Adrenal gland (tissue), 12 donors: ENCODE results near the gene CELSR3. TPM values are rescaled to one million over a fixed set of nuclear protein-coding genes. Genes with fewer than 3 reads are reported as not detected.

Experiments
- DNase-seq, 7 donors: peaks; one replicate each; pipeline ENCODE4 v3.0.0-alpha.2; 2019 to 2020
- H3K27ac ChIP-seq, 5 donors: fragments of 200-600 bp; sonication (generic) in 4 of 5; 1 replicate in 3 of 5; 2 replicates in 2 of 5; pipeline versions ENCODE4 v1.5.1 to v1.8.0; 2016 to 2020; ENCODE audit warnings: mild to moderate bottlenecking in 1 of 5
- H3K27me3 ChIP-seq: fragments of 200-600 bp; 2 replicates; pipeline ENCODE4 v1.8.0; 2021
- H3K36me3 ChIP-seq, 2 donors: fragments of 200-600 bp; replicated peaks in 1 of 2; 1 replicate in 1 of 2; 2 replicates in 1 of 2; pipeline versions ENCODE4 v1.5.1 to v1.8.0; 2018 to 2022
- H3K4me1 ChIP-seq, 2 donors: fragments of 200-600 bp; replicated peaks in 1 of 2; 1 replicate in 1 of 2; 2 replicates in 1 of 2; pipeline versions ENCODE4 v1.5.1 to v1.8.0; 2018 to 2021
- H3K4me3 ChIP-seq, 4 donors: fragments of 200-600 bp; sonication (generic) in 3 of 4; one replicate each; pipeline ENCODE4 v1.5.1; 2016 to 2018
- H3K9me3 ChIP-seq, 3 donors: fragments of 200-600 bp; sonication (generic) in 1 of 3; replicated peaks in 1 of 3; 1 replicate in 2 of 3; 2 replicates in 1 of 3; pipeline versions ENCODE4 v1.5.1 to v1.8.0; 2016 to 2021
- POLR2A ChIP-seq, 2 donors: fragments of 450-650 bp; IDR thresholded peaks; one replicate each; pipeline ENCODE4 v1.6.1; 2017; ENCODE audit warnings: antibody characterized with exemption in 2 of 2, mild to moderate bottlenecking in 2 of 2, moderate library complexity in 1 of 2
- WGBS, 4 donors: extraction: QIAGEN DNeasy Blood & Tissue Kit in 2 of 4; methylation state at CpG; one replicate each; pipeline versions ENCODE4 v1.1.5 to v1.1.7; 2013 to 2017; 5-methylcytosine and 5-hydroxymethylcytosine counted together
- intact Hi-C, 2 donors: fragments of 100-400 bp; cut with DNase I; formaldehyde crosslinking; loops; one replicate each; pipeline versions ENCODE4 v1.14.1 to v1.15.0; 2022 to 2023
- microRNA-seq, 3 donors: library from miRNA; unstranded; fragments of <30 nt; microRNA quantifications; one replicate each; pipeline ENCODE4, GENCODE V29; 2017 to 2020
- polyA plus RNA-seq, 3 donors: library from polyadenylated mRNA; stranded (reverse); fragments of 200-250 nt in 2 of 3; fragments of 350-450 nt in 1 of 3; fragmentation: Illumina TruSeq in 1 of 3; extraction: RNeasy Lipid Tissue Mini Kit (QIAGEN cat#74804) in 1 of 3; gene quantifications; one replicate each; pipeline ENCODE4 v1.2.3, GENCODE V29; 2013 to 2014
- small RNA-seq, 2 donors: library from RNA; depleted of rRNA; stranded (forward); fragments of <200 nt; gene quantifications; one replicate each; pipeline ENCODE3, GENCODE V24; 2016
- total RNA-seq, 9 donors: library from RNA; depleted of rRNA in 4 of 9; stranded (reverse); fragments of >200 nt in 4 of 9; fragments of 120-200 nt in 1 of 9; fragmentation: NEBNext Ultra II Directional in 1 of 9; extraction: Animal tissue kit (Norgen Biotek cat#: 25700) in 1 of 9; gene quantifications; one replicate each; pipeline versions ENCODE4 v1.1.0 to v1.2.4, GENCODE V29; 2013 to 2023
- TF ChIP-seq, protein P1 (sequence below), 6 experiments: fragments of 450-650 bp in 4 of 6; fragments of 200-600 bp in 2 of 6; sonication (generic) in 1 of 6; IDR thresholded peaks; 1 replicate in 5 of 6; 2 replicates in 1 of 6; pipeline versions ENCODE4 v1.5.1 to v1.8.0; 2016 to 2021; ENCODE audit warnings: antibody characterized with exemption in 6 of 6, mild to moderate bottlenecking in 2 of 6, moderate library complexity in 1 of 6
- donor health status: healthy with polysubstance abuse.
- donor health status: Bipolar disorder and iron deficiency.
- donor health status: DM: yes; HTN: yes; CAD: no.
- donor health status: DM: no; HTN: no; CAD: no.
- donor health status: DM: no; HTN: no; CAD: no.
- donor health status: DM: yes; HTN: yes; CAD: no.

CELSR3 gene
- total and polyA plus RNA-seq, 12 donors, result 0.78 to 23.5 (median 1.9) TPM

DNA sequence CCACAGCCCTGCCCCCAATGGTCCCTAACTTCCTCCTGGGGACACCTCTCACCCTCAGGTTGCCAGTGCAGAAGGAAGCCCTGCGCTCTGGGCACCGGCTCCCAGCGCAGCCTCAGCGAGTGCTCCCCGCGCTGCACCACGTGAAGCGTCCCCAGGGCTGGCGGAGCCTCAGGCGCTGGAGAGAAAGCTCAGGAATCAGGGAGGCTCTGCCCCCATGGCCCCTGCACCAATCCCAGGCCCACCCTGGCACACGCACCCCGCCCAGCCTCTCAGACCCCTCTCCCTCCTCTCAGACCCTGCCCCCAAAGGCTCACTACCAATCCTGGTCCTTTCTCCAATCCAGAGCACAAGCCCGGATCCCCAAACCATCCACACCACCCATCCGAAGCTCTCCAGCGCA, 74.5 kb downstream of the CELSR3 start:
- no peak overlapping the region for H3K4me3 ChIP-seq

DNA sequence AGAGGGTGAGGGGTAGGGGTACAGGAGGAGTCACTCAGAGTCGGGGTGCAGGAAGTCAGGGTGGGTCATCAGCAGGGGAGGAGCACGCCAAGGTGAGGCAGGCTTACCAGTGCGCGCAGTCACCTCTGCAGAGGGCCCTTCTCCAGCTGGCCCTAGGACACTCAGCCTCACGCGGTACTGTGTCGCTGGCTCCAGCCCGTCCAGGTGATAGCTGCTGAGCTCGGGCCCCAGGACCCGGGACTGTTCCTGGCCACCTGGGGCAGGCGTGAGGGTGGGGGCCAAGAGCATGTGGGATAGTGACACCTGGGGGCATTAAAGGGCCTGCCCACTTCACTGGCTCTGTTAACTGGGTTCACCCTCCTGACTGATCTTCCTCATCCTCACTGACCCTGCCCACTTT, 75.0 kb downstream of the CELSR3 start:
- H3K4me1 ChIP-seq, result no peaks in the 10 kb centered on the region
- TF ChIP-seq POLR2A (IDR thresholded peaks at IDR 0.05), result no peak
- H3K9me3 ChIP-seq, result no peaks in the 10 kb centered on the region
- WGBS, 4 donors, result 80 to 89% (median 87%) methylated on average over 1 to 11 of the region's 11 CpGs
- no peak overlapping the region for H3K4me3 ChIP-seq
- H3K27me3 ChIP-seq, result no peaks in the 10 kb centered on the region
- H3K36me3 ChIP-seq, result no peaks in the 10 kb centered on the region
- DNase-seq, result no peak
- intact Hi-C loops, result no loop called here
- H3K27ac ChIP-seq, result no peak overlapping the region

More for the DNA sequence above, 74.5 kb downstream of the CELSR3 start:
- intact Hi-C loops, result no loop called here
- Histone ChIP-seq H3K27ac (no peak overlapping the region), H3K4me1 (no peaks in the 10 kb centered on the region), H3K36me3 (no peaks in the 10 kb centered on the region), H3K9me3 (no peaks in the 10 kb centered on the region), H3K27me3 (no peaks in the 10 kb centered on the region)
- WGBS, 4 donors, result 74 to 84% (median 77%) methylated on average over 8 to 15 of the region's 15 CpGs
- DNase-seq, result no peak
- TF ChIP-seq, protein P1, sequence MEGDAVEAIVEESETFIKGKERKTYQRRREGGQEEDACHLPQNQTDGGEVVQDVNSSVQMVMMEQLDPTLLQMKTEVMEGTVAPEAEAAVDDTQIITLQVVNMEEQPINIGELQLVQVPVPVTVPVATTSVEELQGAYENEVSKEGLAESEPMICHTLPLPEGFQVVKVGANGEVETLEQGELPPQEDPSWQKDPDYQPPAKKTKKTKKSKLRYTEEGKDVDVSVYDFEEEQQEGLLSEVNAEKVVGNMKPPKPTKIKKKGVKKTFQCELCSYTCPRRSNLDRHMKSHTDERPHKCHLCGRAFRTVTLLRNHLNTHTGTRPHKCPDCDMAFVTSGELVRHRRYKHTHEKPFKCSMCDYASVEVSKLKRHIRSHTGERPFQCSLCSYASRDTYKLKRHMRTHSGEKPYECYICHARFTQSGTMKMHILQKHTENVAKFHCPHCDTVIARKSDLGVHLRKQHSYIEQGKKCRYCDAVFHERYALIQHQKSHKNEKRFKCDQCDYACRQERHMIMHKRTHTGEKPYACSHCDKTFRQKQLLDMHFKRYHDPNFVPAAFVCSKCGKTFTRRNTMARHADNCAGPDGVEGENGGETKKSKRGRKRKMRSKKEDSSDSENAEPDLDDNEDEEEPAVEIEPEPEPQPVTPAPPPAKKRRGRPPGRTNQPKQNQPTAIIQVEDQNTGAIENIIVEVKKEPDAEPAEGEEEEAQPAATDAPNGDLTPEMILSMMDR (IDR thresholded peaks at IDR 0.05), result no peak
- TF ChIP-seq POLR2A (IDR thresholded peaks at IDR 0.05), result no peak

Small RNAs within 50 kb of the gene (microRNA-seq; reads per million reads assigned to microRNA genes)
- gene MIR4793, result 0 reads per million in 3 donors

Small RNAs within 50 kb of the gene (small RNA-seq; reads per million reads assigned to genes)
- gene AC141002.1, result 0 reads per million in 2 donors

Other genes starting within 250 kb of the CELSR3 start
- gene PLXNB1, start 232.8 kb downstream of the CELSR3 start, total RNA-seq, result 10 to 100 TPM in 6 of 9 donors, 1 to 10 TPM in 3; 3.4 to 23.5 (median 11.1) TPM
- 100 to 1,000 TPM in 1 of 3 donors, 10 to 100 TPM in 1, 1 to 10 TPM in 1; 6.1 to 115 (median 45.6) TPM for gene PLXNB1, start 232.8 kb downstream of the CELSR3 start, polyA plus RNA-seq
- gene CCDC51, start 222.8 kb downstream of the CELSR3 start, total RNA-seq, result 10 to 100 TPM; 14.3 to 30.4 (median 19.5) TPM
- 10 to 100 TPM in 1 of 3 donors, 1 to 10 TPM in 2; 7.3 to 20.8 (median 8.0) TPM for gene CCDC51, start 222.8 kb downstream of the CELSR3 start, polyA plus RNA-seq
- 100 to 1,000 TPM; 177 to 603 (median 238) TPM for gene TMA7, start 222.6 kb downstream of the CELSR3 start, total RNA-seq
- 100 to 1,000 TPM; 489 to 891 (median 742) TPM for gene TMA7, start 222.6 kb downstream of the CELSR3 start, polyA plus RNA-seq
- gene ATRIP, start 216.1 kb downstream of the CELSR3 start, total RNA-seq, result 10 to 100 TPM in 1 of 9 donors, 1 to 10 TPM in 8; 5.1 to 15.9 (median 6.8) TPM
- 1 to 10 TPM; 6.7 to 9.1 (median 8.4) TPM for gene ATRIP, start 216.1 kb downstream of the CELSR3 start, polyA plus RNA-seq
- gene SHISA5, start 158.7 kb downstream of the CELSR3 start, total RNA-seq, result 100 to 1,000 TPM; 110 to 167 (median 135) TPM
- gene SHISA5, start 158.7 kb downstream of the CELSR3 start, polyA plus RNA-seq, result 10 to 100 TPM; 77.2 to 89.4 (median 85.6) TPM
- 10 to 100 TPM in 2 of 9 donors, 1 to 10 TPM in 7; 2.0 to 12.9 (median 4.5) TPM for gene PFKFB4, start 106.1 kb downstream of the CELSR3 start, total RNA-seq
- gene PFKFB4, start 106.1 kb downstream of the CELSR3 start, polyA plus RNA-seq, result 1 to 10 TPM; 1.8 to 5.6 (median 4.5) TPM
- gene UCN2, start 99.1 kb downstream of the CELSR3 start, total RNA-seq, result under 1 TPM in 1 of 9 donors, not detected in 8; 0.14 TPM
- gene UCN2, start 99.1 kb downstream of the CELSR3 start, polyA plus RNA-seq, result under 1 TPM in 2 of 3 donors, not detected in 1; 0.20 to 0.32 TPM
- 1 to 10 TPM in 8 of 9 donors, under 1 TPM in 1; 0.36 to 6.6 (median 2.3) TPM for gene COL7A1, start 67.6 kb downstream of the CELSR3 start, total RNA-seq
- 10 to 100 TPM in 2 of 3 donors, under 1 TPM in 1; 0.35 to 66.9 (median 23.2) TPM for gene COL7A1, start 67.6 kb downstream of the CELSR3 start, polyA plus RNA-seq
- gene UQCRC1, start 53.2 kb downstream of the CELSR3 start, total RNA-seq, result 100 to 1,000 TPM; 229 to 418 (median 302) TPM
- gene UQCRC1, start 53.2 kb downstream of the CELSR3 start, polyA plus RNA-seq, result 100 to 1,000 TPM; 201 to 298 (median 227) TPM
- gene TMEM89, start 41.1 kb downstream of the CELSR3 start, total RNA-seq, result not detected
- not detected for gene TMEM89, start 41.1 kb downstream of the CELSR3 start, polyA plus RNA-seq
- gene SLC26A6, start 27.4 kb downstream of the CELSR3 start, total RNA-seq, result 10 to 100 TPM in 8 of 9 donors, 1 to 10 TPM in 1; 7.8 to 42.5 (median 17.5) TPM
- 10 to 100 TPM in 2 of 3 donors, 1 to 10 TPM in 1; 8.3 to 47.2 (median 23.5) TPM for gene SLC26A6, start 27.4 kb downstream of the CELSR3 start, polyA plus RNA-seq
- gene NCKIPSD, start 23.0 kb upstream of the CELSR3 start, total RNA-seq, result 10 to 100 TPM; 21.5 to 78.7 (median 26.9) TPM
- 10 to 100 TPM; 14.0 to 29.9 (median 15.7) TPM for gene NCKIPSD, start 23.0 kb upstream of the CELSR3 start, polyA plus RNA-seq
- 100 to 1,000 TPM in 5 of 9 donors, 10 to 100 TPM in 4; 44.9 to 130 (median 103) TPM for gene IP6K2, start 54.3 kb upstream of the CELSR3 start, total RNA-seq
- gene IP6K2, start 54.3 kb upstream of the CELSR3 start, polyA plus RNA-seq, result 100 to 1,000 TPM in 2 of 3 donors, 10 to 100 TPM in 1; 67.2 to 185 (median 182) TPM
- gene PRKAR2A, start 185.0 kb upstream of the CELSR3 start, total RNA-seq, result 100 to 1,000 TPM in 2 of 9 donors, 10 to 100 TPM in 7; 33.0 to 177 (median 65.4) TPM
- gene PRKAR2A, start 185.0 kb upstream of the CELSR3 start, polyA plus RNA-seq, result 10 to 100 TPM in 2 of 3 donors, 1 to 10 TPM in 1; 8.4 to 41.1 (median 12.6) TPM
- 10 to 100 TPM; 31.8 to 63.6 (median 50.1) TPM for gene SLC25A20, start 236.0 kb upstream of the CELSR3 start, total RNA-seq
- 10 to 100 TPM; 15.5 to 70.6 (median 18.1) TPM for gene SLC25A20, start 236.0 kb upstream of the CELSR3 start, polyA plus RNA-seq